Osteocyte (in vitro differentiated cells): ENCODE measurements around the gene SMCO4. TPM values are rescaled to one million over a fixed set of nuclear protein-coding genes. Genes with fewer than 3 reads are reported as not detected.
"Not testable (repeated sequence)": the region's sequence is repeated elsewhere in the genome, so short reads cannot be mapped to it uniquely, and the experiment has no call there.

Source experiments
- DNase-seq: peaks from one replicate; pipeline ENCODE4 v3.0.0; 2021; ENCODE audit warnings: mixed read lengths; ENCODE audit not compliant: unreplicated experiment; ENCODE audit errors: extremely low spot score
- H3K27ac Mint-ChIP-seq: one replicate; pipeline ENCODE4 v1.8.0; 2021; ENCODE audit warnings: mild to moderate bottlenecking, mixed read lengths; ENCODE audit not compliant: unreplicated experiment
- H3K27me3 Mint-ChIP-seq: one replicate; pipeline ENCODE4 v1.8.0; 2021; ENCODE audit warnings: mixed read lengths; ENCODE audit not compliant: unreplicated experiment
- H3K36me3 Mint-ChIP-seq: one replicate; pipeline ENCODE4 v1.8.0; 2021; ENCODE audit warnings: mixed read lengths; ENCODE audit not compliant: unreplicated experiment
- H3K4me1 Mint-ChIP-seq: one replicate; pipeline ENCODE4 v1.8.0; 2021; ENCODE audit warnings: mixed read lengths; ENCODE audit not compliant: unreplicated experiment
- H3K4me3 Mint-ChIP-seq: one replicate; pipeline ENCODE4 v1.8.0; 2021; ENCODE audit warnings: mild to moderate bottlenecking, moderate library complexity, mixed read lengths; ENCODE audit not compliant: unreplicated experiment
- H3K9me3 Mint-ChIP-seq: one replicate; pipeline ENCODE4 v1.8.0; 2021; ENCODE audit warnings: mixed read lengths; ENCODE audit not compliant: unreplicated experiment
- CTCF ChIP-seq: fragments of 200-600 bp; sonication (generic); IDR thresholded peaks from 2 replicates; pipeline ENCODE4 v1.5.0; 2021; ENCODE audit warnings: antibody characterized with exemption, mild to moderate bottlenecking, moderate library complexity
- total RNA-seq: library from RNA; stranded (reverse); gene quantifications from 2 replicates; pipeline ENCODE4 v1.2.1, GENCODE V29; 2021

SMCO4 gene
- total RNA-seq, 1 donor from 2014 or later, result 14.7 TPM

- no peaks in the 10 kb centered on the region for H3K36me3 Mint-ChIP-seq
- no peak for TF ChIP-seq CTCF
- H3K4me3 Mint-ChIP-seq, result no peak overlapping the region
- DNase-seq, result no peak
- H3K4me1 Mint-ChIP-seq, result no peaks in the 10 kb centered on the region
- H3K27me3 Mint-ChIP-seq, result peaks cover 9% of the 10 kb centered on the region
- no peak overlapping the region for H3K27ac Mint-ChIP-seq
- H3K9me3 Mint-ChIP-seq, result peaks cover 3% of the 10 kb centered on the region
These were observed 42.6 kb upstream of the SMCO4 start for GRCh38 chr11:93585758-93586157.

GRCh38 chr11:93583490-93583889, 40.3 kb upstream of the SMCO4 start:
- H3K9me3 Mint-ChIP-seq, result peaks cover 3% of the 10 kb centered on the region
- H3K36me3 Mint-ChIP-seq, result no peaks in the 10 kb centered on the region
- H3K27me3 Mint-ChIP-seq, result peaks cover 4% of the 10 kb centered on the region
- no peak for DNase-seq
- no peak overlapping the region for H3K4me3 Mint-ChIP-seq
- no peak for TF ChIP-seq CTCF
- no peaks in the 10 kb centered on the region for H3K4me1 Mint-ChIP-seq
- no peak overlapping the region for H3K27ac Mint-ChIP-seq

- Mint-ChIP-seq H3K4me3 (no peak overlapping the region), H3K9me3 (peaks cover 3% of the 10 kb centered on the region), H3K27ac (no peak overlapping the region), H3K27me3 (no peaks in the 10 kb centered on the region), H3K4me1 (peaks cover 9% of the 10 kb centered on the region), H3K36me3 (no peaks in the 10 kb centered on the region)
- no peak for TF ChIP-seq CTCF
- DNase-seq, result no peak
These were observed 36.1 kb upstream of the SMCO4 start for GRCh38 chr11:93579187-93579751.

GRCh38 chr11:93577286-93577685, 34.1 kb upstream of the SMCO4 start:
- H3K27me3 Mint-ChIP-seq, result no peaks in the 10 kb centered on the region
- H3K27ac Mint-ChIP-seq, result peak overlapping the region; percentile 31
- H3K36me3 Mint-ChIP-seq, result no peaks in the 10 kb centered on the region
- H3K4me3 Mint-ChIP-seq, result no peak overlapping the region
- DNase-seq, result no peak
- peaks cover 9% of the 10 kb centered on the region for H3K4me1 Mint-ChIP-seq
- TF ChIP-seq CTCF, result no peak
- H3K9me3 Mint-ChIP-seq, result no peaks in the 10 kb centered on the region

- not testable (repeated sequence) for H3K36me3 Mint-ChIP-seq, H3K27ac Mint-ChIP-seq, H3K4me3 Mint-ChIP-seq, H3K9me3 Mint-ChIP-seq, H3K27me3 Mint-ChIP-seq, DNase-seq, H3K4me1 Mint-ChIP-seq
These were observed 33.7 kb upstream of the SMCO4 start for GRCh38 chr11:93576870-93577269.
